ENCODE data around the gene PODXL2.
"Not testable (repeated sequence)": the region's sequence is repeated elsewhere in the genome, so short reads cannot be mapped to it uniquely, and the experiment has no call there.

Gene PODXL2

DNA sequence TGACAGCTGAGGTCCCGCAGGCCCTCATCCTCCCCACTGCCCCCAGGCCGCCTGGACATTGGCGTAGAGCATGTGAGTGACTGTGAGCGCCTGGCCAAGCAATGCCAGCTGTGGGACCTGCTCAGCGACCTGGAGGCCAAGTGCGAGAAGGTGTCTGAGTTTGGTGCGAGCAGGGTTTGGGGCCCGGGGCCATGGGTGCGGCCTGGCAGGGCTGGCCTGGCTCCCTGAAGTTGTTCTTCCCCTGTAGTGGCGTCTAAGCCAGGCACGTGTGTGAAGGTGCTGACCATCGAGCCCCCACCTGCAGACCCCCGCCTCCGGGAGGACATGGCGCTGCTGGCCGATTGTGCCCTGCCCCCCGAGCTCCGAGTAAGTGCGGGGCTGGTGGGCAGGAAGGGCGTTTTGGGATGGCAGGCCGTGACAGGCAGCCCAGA lies 48.0 kb downstream of the PODXL2 start:
- no peak for DNase-seq

GRCh38 chr3:127677541-127678314 lies 48.7 kb downstream of the PODXL2 start:
- no peak for DNase-seq

DNA sequence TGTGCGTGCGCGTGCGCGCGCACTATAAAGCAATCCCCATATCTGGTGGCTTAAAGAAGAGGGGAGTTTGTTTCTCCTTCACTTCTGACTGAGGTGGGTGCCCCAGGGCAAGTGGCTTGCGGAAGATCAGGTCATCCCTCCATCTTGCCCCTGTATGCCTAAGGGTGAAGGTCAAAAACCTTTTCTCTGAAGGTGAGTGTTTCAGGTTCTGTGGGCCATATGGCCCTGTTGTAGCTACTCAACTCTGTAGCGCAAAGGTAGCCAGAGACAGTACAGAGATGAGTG lies 49.3 kb downstream of the PODXL2 start:
- DNase-seq: no peak

DNA sequence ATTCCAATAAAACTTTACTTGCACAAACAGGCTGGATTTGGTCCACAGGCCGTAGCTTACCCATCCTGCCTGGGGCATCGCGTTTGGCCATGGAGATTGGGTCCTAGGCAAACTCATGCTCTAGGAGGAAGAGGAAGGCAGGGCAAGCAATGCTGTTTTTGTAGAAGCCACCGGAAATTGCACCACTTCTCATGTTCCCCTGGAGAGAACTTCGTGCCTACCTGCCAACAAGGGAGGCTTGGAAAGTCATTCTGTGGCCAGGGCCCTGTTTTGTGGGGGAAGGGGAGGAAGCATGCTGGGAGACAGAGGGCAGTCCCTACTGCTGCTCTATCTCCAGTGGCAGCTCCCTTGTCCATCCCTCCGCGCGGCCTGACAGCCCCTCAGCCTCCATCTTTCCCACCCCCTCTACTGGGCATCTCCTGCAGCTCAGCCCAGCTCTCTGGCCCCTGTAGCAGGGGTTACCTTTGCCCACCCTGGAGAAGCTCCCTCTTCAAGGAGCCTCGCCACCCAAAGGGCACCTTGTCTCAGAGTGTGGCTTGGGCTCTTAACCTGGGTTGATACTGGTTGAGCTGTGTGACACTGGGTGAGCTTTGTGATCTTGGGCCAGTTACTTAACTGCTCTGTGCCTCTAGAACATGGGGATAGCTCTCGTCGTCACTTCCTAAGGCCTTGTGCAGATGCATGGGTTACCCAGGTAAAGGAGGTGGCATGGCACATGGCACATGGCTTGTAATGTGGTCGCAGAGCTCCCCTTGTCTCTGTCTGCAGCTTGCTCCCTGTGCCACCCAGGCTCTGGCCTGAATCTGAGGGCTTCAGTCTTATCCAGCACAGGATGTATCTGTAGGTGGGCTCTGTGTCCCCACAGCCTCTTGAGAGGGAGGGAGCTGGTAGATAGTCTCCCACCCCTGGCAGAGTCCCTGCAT lies 49.9 kb downstream of the PODXL2 start:
- DNase-seq: no peak

DNA sequence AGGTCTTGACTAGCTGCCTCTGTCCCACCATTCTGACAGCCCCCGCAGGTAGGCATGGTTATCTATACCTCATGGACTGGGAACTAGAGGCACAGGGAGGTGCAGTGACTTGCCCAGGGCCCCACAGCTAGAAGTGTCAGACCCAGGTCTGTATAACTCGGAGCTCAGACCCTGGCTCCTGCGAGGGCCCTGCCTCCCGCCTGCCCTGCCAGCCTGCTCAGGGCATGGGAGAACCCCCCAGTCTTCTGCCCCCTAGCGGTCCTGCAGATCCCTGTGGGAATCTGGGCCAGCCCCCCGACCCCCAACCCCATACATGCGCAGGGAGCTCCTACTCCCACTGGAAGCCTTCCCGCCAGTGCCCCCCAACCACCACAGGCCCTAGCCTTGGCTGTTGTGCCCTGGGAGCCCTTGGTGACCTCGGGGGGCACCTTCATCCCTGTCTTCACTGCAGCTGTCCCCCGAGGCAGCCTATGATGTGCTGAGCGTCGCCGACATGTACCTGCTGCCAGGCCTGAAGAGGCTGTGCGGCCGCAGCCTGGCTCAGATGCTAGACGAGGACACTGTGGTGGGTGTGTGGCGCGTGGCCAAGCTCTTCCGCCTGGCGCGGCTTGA lies 50.7 kb downstream of the PODXL2 start:
- DNase-seq: no peak

GRCh38 chr3:127680146-127680661 lies 51.2 kb downstream of the PODXL2 start:
- DNase-seq: no peak

- DNase-seq: no peak
Observed at GRCh38 chr3:127680798-127681221, 51.8 kb downstream of the PODXL2 start.

DNA sequence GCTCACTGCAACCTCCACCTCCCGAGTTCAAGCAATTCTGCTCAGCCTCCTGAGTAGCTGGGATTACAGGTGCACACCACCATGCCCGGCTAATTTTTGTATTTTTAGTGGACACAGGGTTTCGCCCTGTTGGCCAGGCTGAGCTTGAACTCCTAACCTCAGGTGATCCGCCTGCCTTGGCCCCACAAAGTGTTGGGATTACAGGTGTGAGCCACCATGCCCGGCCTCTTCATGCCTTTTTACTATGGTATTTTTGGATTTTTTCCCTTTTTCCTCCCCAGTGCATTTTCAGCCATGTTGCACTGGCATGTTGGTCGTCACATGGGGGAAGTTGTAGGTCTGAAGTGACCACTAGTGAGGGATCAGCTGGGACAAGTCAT lies 53.2 kb downstream of the PODXL2 start:
- not testable (repeated sequence) for DNase-seq

DNA sequence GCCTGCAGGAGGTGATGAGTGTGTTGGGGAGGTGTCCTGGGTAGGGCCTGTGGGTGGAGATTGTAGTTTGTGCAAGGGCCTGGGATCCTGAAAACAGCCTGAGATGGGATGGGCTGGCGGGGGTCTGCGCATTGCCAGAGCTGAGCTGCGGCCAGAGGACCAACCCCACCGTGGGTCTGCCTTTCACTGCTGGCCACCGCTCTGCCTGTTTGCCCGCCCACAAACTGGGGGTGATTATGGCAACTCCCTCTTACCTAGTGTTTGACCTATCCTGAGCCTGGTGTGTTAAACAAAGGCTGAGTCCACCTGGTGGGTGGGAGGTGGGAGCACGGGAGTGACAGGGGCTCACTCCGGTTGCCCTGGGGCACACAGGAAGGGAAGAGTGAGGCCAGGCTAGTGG lies 53.6 kb downstream of the PODXL2 start:
- no peak for DNase-seq

DNA sequence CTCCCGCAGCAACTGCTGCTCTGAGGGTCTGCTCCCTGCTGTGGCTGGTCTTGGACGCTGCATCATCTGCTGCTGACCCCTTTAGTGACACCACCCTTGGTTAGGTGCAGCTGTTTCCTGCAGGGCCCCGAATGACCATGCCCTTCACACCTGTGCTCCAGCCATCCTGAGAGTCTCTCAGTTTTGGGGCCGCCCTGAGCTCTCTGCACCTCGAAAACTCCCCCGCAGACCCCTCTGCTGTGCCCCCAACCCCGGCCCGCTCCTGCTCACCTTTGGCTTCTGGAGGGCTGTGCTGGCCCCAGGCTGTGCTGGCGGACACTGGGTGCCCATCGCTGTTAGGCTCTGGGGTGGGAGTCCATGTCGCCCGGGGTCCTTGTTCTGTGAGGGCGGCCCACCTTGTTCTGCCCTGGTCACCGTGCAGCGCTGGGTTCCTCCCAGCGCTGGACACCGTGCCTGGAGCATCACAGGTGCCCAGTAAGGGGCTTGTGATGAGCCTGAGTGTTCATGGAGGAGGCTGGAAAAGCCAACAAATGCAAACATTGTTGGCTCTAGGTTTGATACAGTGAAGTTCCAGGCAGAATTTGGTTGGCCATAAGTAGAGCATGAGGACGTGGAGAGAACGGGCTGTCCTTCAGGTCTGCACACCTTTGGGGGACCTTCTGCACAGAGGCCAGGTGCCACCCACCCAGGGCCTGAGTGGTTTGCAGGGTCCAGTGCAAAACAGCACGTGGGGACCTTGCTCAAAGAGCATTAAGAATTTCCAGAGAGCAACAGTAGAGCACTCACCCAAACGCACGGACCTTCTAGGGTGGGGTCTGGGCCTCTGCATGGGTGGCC lies 56.1 kb downstream of the PODXL2 start:
- DNase-seq: no peak

GRCh38 chr3:127685708-127686511 lies 56.9 kb downstream of the PODXL2 start:
- DNase-seq: no peak

DNA sequence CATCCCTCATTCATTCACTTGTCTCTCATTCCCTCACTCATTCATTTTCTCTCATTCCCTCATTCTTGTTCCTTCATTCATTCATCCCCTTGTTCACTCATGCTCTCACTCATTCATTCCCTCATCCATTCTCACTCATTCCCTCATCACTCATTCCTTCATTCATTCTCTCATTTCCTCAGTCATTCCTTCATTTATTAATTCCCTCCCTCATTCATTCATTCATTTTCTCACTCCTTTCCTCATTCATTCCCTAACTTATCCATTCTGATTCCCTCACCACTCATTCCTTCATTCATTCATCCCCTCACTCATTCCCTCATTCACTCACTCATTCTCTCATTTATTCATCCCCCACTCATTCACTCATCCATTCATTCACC lies 57.5 kb downstream of the PODXL2 start:
- no peak for DNase-seq

DNA sequence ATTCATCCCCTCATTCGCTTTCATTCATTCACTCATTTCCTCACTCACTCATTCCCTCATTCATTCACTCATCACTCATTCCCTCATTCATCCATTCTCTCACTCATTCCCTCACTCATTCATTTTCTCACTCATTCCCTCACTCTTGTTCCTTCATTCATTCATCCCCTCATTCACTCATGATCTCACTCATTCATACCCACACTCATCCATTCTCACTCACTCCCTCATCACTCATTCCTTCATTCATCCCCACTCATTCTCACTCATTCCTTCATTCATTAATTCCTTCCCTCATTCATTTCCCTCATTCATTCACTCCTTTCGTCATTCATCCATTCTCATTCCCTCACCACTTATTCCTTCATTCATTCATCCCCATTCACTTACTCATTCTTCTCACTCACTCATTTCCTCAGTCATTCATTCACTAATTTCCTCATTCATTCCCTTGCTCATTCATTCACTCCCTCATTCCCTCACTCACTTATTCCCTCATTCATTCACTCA lies 58.3 kb downstream of the PODXL2 start:
- DNase-seq: no peak

DNA sequence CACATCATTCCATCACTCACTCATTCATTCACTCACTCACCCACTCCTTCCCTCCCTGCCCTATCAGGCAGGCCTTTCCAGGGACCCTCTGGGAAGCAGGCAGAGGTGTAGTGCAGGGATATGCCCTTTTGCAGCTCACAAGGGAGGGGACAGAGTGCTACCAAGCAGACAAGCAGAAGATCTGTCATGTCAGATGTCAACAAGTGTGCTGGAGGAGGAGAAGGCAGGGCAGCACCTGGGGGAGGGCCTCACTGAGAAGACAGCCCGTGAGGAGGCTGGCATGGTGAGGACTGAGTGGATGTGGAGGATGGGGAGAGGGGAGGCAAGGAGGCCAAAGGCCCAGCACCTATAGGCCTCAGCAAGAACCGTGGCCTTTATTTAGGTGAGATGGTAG lies 59.0 kb downstream of the PODXL2 start:
- DNase-seq: no peak

- DNase-seq: no peak
Observed at GRCh38 chr3:127688416-127689265, 59.7 kb downstream of the PODXL2 start.

DNA sequence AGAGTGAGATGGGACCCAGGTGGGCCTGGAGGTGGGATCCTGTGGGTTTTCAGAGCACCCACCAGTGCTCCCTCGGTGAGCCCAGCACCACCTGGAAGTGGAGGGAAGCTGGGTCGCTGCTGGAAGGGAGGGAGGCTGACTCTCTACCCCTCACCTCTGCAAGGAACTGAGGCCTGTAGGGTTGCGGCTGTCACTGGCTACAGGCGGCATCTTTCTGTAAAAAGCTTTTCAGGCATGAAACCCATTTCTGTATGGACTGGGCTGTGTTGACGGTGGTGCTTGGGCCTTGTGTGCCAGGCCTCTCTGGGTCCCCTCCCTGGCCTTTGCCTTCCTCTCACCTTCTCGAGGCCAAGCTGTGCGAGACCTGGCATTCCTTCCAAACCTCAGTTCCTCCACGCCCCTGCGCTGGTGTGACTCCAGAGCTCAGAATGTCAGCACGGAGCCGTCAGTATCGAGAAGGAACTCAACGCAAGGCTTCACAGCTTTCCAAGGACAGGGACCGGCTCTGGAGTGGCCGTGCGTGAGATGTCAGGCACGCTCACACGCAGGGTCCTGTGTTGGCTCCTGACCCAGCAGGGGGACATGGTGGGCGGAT lies 60.4 kb downstream of the PODXL2 start:
- no peak for DNase-seq

DNA sequence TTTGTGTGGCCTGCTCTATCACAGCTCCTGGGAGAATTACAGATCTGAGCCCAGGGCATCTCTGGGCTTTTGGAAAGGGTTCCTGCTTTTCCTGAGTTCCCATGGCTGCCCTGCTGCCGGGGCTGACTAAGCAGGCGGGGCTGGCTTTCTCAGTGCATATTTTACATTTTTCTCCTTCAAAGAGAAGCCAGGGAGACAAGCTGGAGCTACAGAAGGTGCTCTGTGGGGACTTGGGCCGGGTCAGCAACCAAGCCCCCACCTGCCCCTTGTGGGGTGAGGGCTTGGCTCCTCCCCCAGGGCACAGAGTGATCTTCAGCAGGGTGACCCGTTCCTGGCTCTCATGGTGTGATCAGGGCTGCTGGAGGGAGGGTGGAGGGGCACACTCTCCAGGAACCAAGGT lies 61.1 kb downstream of the PODXL2 start:
- DNase-seq: no peak

- DNase-seq: no peak
Observed at GRCh38 chr3:127690823-127691452, 62.0 kb downstream of the PODXL2 start.

DNA sequence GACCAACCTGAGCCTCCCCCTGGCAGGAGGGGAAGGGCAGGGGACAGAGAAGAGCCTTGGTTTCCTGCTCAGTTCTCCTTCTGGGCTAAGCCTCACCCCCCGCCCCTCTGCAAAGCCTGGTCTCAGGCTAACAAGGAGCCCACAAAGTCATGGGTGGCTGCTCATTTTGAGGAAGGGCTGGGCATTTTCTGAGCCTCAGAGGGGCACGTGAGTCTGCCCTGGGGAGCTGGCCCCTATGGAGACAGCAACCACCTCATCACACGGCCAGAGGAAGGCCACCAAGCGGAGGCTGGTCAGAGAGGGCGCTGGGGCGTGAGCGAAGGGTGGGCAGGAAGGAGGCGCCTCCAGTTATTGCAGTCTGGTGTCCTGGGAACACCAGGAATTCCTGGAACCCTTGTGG lies 62.5 kb downstream of the PODXL2 start:
- DNase-seq: no peak

- DNase-seq: no peak
Observed at GRCh38 chr3:127691974-127692373, 63.0 kb downstream of the PODXL2 start.
